ENCODE results near the gene MREG.
"Not testable (repeated sequence)": the region's sequence is repeated elsewhere in the genome, so short reads cannot be mapped to it uniquely, and the experiment has no call there.

The MREG gene

GRCh38 chr2:215958257-215958656 lies 55.1 kb downstream of the MREG start:
- no peak for DNase-seq (ENCODE audit: low spot score)

- not testable (repeated sequence) for DNase-seq (ENCODE audit: low spot score)
These were observed 55.8 kb downstream of the MREG start for GRCh38 chr2:215957354-215958122.

GRCh38 chr2:215952860-215953637 lies 60.3 kb downstream of the MREG start:
- no peak for DNase-seq (ENCODE audit: low spot score)

GRCh38 chr2:215951558-215951957 lies 61.8 kb downstream of the MREG start:
- DNase-seq (ENCODE audit: low spot score), result no peak

- DNase-seq (ENCODE audit: low spot score), result peak; percentile 35
These were observed 63.4 kb downstream of the MREG start for GRCh38 chr2:215949991-215950404.

GRCh38 chr2:215948051-215948450 lies 65.3 kb downstream of the MREG start:
- DNase-seq (ENCODE audit: low spot score), result no peak

GRCh38 chr2:215946586-215946985 lies 66.8 kb downstream of the MREG start:
- DNase-seq (ENCODE audit: low spot score), result no peak

- no peak for DNase-seq (ENCODE audit: low spot score)
These were observed 71.2 kb downstream of the MREG start for GRCh38 chr2:215942194-215942593.

GRCh38 chr2:215941726-215942125 lies 71.6 kb downstream of the MREG start:
- no peak for DNase-seq (ENCODE audit: low spot score)

GRCh38 chr2:215940645-215941184 lies 72.6 kb downstream of the MREG start:
- no peak for DNase-seq (ENCODE audit: low spot score)

- DNase-seq (ENCODE audit: low spot score), result no peak
These were observed 76.2 kb downstream of the MREG start for GRCh38 chr2:215937190-215937589.

GRCh38 chr2:215933151-215933550 lies 80.2 kb downstream of the MREG start:
- no peak for DNase-seq (ENCODE audit: low spot score)

- DNase-seq (ENCODE audit: low spot score), result peak; percentile 54
These were observed 82.0 kb downstream of the MREG start for GRCh38 chr2:215931256-215931903.

GRCh38 chr2:215930505-215931253 lies 82.7 kb downstream of the MREG start:
- DNase-seq (ENCODE audit: low spot score), result no peak

GRCh38 chr2:215929602-215930335 lies 83.6 kb downstream of the MREG start:
- no peak for DNase-seq (ENCODE audit: low spot score)

GRCh38 chr2:215928086-215928485 lies 85.3 kb downstream of the MREG start:
- no peak for DNase-seq (ENCODE audit: low spot score)

GRCh38 chr2:215926992-215927391 lies 86.4 kb downstream of the MREG start:
- DNase-seq (ENCODE audit: low spot score), result not testable (repeated sequence)

GRCh38 chr2:215921895-215922294 lies 91.5 kb downstream of the MREG start:
- DNase-seq (ENCODE audit: low spot score), result no peak

- peak; percentile 59 for DNase-seq (ENCODE audit: low spot score)
These were observed 92.9 kb downstream of the MREG start for GRCh38 chr2:215920244-215921100.

- no peak for DNase-seq (ENCODE audit: low spot score)
These were observed 93.6 kb downstream of the MREG start for GRCh38 chr2:215919624-215920243.
